AG04449 (cell line): Measurements from ENCODE around the gene HDAC6.

Experiments
- CTCF ChIA-PET: fragments of 350-600 bp; formaldehyde crosslinking; extraction: SDS; loops from one replicate; lab custom pipeline; 2021; ENCODE audit warnings: antibody characterized with exemption; lab: Yijun Ruan, JAX
- POLR2A ChIA-PET: fragments of 400-600, 350-600 bp; formaldehyde crosslinking; extraction: SDS; loops from one replicate; lab custom pipeline; 2020; ENCODE audit warnings: antibody characterized with exemption, inconsistent platforms; lab: Yijun Ruan, JAX
- DNase-seq: peaks from one replicate; pipeline ENCODE4 v3.0.0-alpha.2; 2010; ENCODE audit warnings: low read depth, low spot score
- H3K4me3 ChIP-seq: 2 replicates; pipeline ENCODE4 v1.5.1; 2011; ENCODE audit warnings: low read depth, mild to moderate bottlenecking, control low read depth, low read length
- TF ChIP-seq, protein P1 (sequence below): IDR thresholded peaks from one replicate; pipeline ENCODE4 v1.5.1; 2011; ENCODE audit warnings: mild to moderate bottlenecking, moderate library complexity, low read length, control low read depth, inconsistent platforms; ENCODE audit not compliant: insufficient read depth; ENCODE audit errors: missing control alignments

HDAC6 gene

DNA sequence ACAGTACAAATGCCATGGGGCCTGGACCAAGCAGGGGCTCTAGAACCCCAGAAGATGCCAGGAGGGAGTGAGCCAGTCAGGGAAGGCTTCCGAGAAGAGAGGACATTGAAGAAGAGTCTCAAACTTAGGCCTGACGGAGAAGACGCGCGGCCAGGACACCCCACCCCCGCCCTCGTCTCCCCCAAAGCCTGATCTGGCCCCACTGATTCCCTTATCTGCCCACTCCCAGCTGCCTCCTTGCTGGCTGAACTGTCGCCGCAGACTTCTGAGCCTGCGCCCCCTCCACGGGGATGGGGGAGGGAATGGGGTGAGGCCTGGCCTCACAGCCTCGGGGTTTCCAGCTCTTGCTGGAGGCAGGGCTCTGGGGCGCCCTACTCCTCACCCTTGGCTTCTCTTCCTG is 19.1 kb upstream of the HDAC6 start:
- POLR2A ChIA-PET: no interaction called here
- TF ChIP-seq, protein P1, sequence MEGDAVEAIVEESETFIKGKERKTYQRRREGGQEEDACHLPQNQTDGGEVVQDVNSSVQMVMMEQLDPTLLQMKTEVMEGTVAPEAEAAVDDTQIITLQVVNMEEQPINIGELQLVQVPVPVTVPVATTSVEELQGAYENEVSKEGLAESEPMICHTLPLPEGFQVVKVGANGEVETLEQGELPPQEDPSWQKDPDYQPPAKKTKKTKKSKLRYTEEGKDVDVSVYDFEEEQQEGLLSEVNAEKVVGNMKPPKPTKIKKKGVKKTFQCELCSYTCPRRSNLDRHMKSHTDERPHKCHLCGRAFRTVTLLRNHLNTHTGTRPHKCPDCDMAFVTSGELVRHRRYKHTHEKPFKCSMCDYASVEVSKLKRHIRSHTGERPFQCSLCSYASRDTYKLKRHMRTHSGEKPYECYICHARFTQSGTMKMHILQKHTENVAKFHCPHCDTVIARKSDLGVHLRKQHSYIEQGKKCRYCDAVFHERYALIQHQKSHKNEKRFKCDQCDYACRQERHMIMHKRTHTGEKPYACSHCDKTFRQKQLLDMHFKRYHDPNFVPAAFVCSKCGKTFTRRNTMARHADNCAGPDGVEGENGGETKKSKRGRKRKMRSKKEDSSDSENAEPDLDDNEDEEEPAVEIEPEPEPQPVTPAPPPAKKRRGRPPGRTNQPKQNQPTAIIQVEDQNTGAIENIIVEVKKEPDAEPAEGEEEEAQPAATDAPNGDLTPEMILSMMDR: no peak
- CTCF ChIA-PET: no interaction called here
- no peak overlapping the region for H3K4me3 ChIP-seq
- DNase-seq: no peak

DNA sequence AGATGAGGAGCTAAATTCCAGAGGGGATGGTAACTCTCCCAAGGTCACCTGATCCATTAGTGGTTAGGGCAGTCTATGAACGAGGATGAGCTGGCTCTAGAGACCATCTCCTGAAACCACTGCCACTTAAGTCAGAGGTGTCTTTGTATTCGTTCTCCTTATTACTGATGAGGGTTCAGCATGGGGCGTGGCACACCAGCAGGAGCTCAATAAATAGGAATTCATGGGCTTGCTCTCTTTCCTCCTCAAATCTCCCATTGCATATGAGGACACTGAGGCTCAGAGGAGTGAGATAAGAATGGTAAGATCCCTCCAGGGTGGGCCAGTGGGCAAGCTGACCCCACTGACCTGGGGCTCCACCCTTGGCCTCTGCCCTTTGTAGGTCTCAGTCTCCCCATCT is 17.1 kb upstream of the HDAC6 start:
- POLR2A ChIA-PET: no interaction called here
- TF ChIP-seq, protein P1: no peak
- DNase-seq: no peak
- H3K4me3 ChIP-seq: no peak overlapping the region
- CTCF ChIA-PET: no interaction called here

DNA sequence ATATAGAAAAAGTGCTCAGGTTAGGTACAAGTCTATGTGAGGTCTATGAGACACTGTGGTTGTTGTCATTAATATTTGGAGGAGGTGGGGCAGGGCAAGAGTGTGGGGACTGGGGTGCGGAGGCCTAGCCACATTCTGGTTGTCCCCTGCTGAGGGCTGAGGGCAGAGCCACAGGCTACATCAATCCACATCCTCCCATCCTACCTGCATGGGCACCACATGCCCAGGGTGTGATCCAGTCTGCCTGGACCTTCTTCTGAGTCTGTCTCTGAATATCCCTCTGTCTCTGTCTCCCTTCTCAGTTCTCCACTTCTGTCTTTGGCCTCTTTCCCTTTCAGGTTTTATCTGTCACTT is 16.7 kb upstream of the HDAC6 start:
- DNase-seq: no peak
- H3K4me3 ChIP-seq: no peak overlapping the region
- POLR2A ChIA-PET: no interaction called here
- TF ChIP-seq, protein P1: no peak
- CTCF ChIA-PET: no interaction called here

DNA sequence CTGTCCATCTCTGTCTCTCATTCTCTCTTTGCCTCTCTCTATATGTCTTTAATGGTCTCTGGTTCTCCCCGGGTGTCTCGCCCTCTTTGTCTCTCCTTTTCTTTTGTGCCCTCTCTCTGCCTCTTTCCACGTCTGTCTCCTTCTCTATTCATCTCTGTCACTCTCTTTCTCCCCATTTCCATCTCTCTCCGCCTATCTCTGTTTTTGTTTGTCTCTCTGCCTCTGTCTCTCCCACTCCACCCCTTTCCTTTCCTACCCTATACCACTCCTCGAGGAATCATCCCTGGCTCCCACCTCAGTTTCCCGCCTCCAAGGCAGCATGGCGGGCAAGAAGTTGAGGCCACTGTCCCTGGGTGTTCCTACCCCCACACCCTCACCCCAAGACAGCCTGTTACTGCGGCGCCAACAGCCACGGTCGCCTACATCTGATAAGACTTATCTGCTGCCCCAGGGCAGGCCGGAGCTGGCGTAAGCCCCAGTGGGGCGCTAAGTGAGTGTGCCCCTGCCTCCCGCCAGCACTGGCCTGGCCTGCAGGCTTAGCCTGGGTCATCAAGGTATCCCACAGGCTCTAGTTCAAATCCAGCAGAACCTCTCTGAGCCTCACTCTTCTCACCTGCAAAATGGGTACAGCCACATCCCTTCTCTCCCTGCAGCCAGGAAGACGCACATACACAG is 16.2 kb upstream of the HDAC6 start:
- ChIA-PET CTCF (no interaction called here), POLR2A (no interaction called here)
- TF ChIP-seq, protein P1: no peak
- H3K4me3 ChIP-seq: no peak overlapping the region
- DNase-seq: no peak

DNA sequence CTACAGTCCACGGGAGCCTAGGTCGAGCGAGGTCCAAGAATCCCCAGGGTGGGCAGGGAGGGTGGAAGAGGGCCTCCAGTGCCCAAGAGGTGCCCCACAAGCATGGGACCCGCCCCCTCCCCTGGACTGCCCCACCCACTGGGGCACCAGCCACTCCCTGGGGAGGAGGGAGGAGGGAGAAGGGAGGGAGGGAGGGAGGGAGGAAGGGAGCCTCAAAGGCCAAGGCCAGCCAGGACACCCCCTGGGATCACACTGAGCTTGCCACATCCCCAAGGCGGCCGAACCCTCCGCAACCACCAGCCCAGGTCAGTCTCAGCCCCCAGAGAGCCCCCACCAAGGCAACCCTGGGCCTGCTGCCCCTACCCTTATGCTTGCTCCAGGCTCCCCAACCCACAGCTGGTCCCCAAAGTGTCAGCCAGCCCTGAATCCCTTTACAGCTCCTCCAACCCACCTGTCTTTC is 15.5 kb upstream of the HDAC6 start, which contains the start of gene GATA1:
Gene GATA1 (plus strand): TSS at position 250 of the 460 bp plus-strand sequence. CDS start 4,520 bp downstream, outside the sequence.
- TF ChIP-seq, protein P1: no peak
- H3K4me3 ChIP-seq: no peak within 1 kb of the TSS
- no peak for DNase-seq
- ChIA-PET POLR2A (no interaction called here), CTCF (no interaction called here)

DNA sequence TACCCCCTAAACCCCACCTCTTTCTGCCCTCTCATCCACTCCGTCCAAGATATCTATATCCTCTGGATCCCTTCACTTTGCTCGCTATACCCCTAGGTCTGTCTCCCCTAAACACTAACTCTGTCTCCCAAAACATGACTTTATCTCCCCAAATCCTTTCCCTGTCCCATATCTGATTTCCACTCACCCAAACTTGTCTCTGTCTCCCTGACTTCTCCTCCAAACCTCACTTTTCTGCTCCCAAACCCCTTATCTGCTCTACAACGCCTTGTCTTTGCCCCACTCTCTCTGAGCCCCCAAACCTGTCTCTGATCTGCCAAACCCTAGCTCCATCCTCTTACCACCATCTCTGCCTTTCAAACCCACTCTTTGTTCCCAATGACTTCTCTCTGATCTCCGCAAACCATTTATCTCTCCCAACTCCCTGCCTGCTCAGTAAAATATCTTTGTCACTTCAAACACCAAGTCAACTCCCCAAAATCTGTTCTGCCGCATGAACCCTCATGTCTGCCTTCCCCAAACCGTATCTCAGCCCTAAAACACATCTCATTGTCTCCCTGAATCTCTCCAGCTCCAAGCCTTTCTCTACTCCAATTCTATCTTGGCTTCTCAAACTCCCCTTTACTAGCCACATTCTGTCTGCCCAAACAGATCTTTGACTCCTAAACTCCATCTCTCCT is 14.9 kb upstream of the HDAC6 start:
- POLR2A ChIA-PET: no interaction called here
- H3K4me3 ChIP-seq: no peak overlapping the region

More for the DNA sequence above, 14.9 kb upstream of the HDAC6 start:
- no peak for DNase-seq
- CTCF ChIA-PET: no interaction called here
- TF ChIP-seq, protein P1: no peak
